HG02840 (cell line): Measurements from ENCODE around the gene CST9L.

Source experiments
- ATAC-seq: cut with Tn5 transposase; IDR thresholded peaks from one replicate; pipeline ENCODE4 v1.9.1; 2021; ENCODE audit warnings: mild to moderate bottlenecking, moderate library complexity, moderate number of reproducible peaks; ENCODE audit not compliant: unreplicated experiment, low FRiP score

The CST9L gene

GRCh38 chr20:23548408-23548807 is 19.9 kb downstream of the CST9L start:
- ATAC-seq: no peak

- no peak for ATAC-seq
These were observed 20.7 kb downstream of the CST9L start for GRCh38 chr20:23547613-23548012.

- no peak for ATAC-seq
These were observed 21.7 kb downstream of the CST9L start for GRCh38 chr20:23546435-23547144.

- ATAC-seq: no peak
These were observed 24.2 kb downstream of the CST9L start for GRCh38 chr20:23544133-23544532.

- ATAC-seq: no peak
These were observed 25.5 kb downstream of the CST9L start for GRCh38 chr20:23542801-23543200.

GRCh38 chr20:23541776-23542175 is 26.5 kb downstream of the CST9L start:
- ATAC-seq: no peak

GRCh38 chr20:23541330-23541729 is 27.0 kb downstream of the CST9L start:
- no peak for ATAC-seq

- ATAC-seq: no peak
These were observed 27.7 kb downstream of the CST9L start for GRCh38 chr20:23540624-23541023.

GRCh38 chr20:23537030-23537429 is 31.3 kb downstream of the CST9L start:
- no peak for ATAC-seq

- ATAC-seq: no peak
These were observed 31.8 kb downstream of the CST9L start for GRCh38 chr20:23536328-23536974.

- no peak for ATAC-seq
These were observed 33.3 kb downstream of the CST9L start for GRCh38 chr20:23534801-23535593.

GRCh38 chr20:23533161-23533560 is 35.1 kb downstream of the CST9L start:
- ATAC-seq: no peak

- ATAC-seq: no peak
These were observed 35.8 kb downstream of the CST9L start for GRCh38 chr20:23532533-23532932.

GRCh38 chr20:23530937-23531567 is 37.2 kb downstream of the CST9L start:
- no peak for ATAC-seq

GRCh38 chr20:23528867-23529431 is 39.3 kb downstream of the CST9L start:
- no peak for ATAC-seq

GRCh38 chr20:23526850-23527249 is 41.4 kb downstream of the CST9L start:
- no peak for ATAC-seq

- ATAC-seq: no peak
These were observed 44.1 kb downstream of the CST9L start for GRCh38 chr20:23524146-23524545.

GRCh38 chr20:23520185-23520584 is 48.1 kb downstream of the CST9L start:
- ATAC-seq: no peak

GRCh38 chr20:23519556-23519955 is 48.7 kb downstream of the CST9L start:
- no peak for ATAC-seq

- no peak for ATAC-seq
These were observed 50.6 kb downstream of the CST9L start for GRCh38 chr20:23517719-23518118.
